NCI-H2081 treated with DMSO at 0.1 percent for 48 hours (cell line): ENCODE measurements around the gene OPHN1.

ENCODE experiments used
- DNase-seq: peaks from one replicate; lab custom pipeline; 2025; lab: John Stamatoyannopoulos, UW

Gene OPHN1, protein sequence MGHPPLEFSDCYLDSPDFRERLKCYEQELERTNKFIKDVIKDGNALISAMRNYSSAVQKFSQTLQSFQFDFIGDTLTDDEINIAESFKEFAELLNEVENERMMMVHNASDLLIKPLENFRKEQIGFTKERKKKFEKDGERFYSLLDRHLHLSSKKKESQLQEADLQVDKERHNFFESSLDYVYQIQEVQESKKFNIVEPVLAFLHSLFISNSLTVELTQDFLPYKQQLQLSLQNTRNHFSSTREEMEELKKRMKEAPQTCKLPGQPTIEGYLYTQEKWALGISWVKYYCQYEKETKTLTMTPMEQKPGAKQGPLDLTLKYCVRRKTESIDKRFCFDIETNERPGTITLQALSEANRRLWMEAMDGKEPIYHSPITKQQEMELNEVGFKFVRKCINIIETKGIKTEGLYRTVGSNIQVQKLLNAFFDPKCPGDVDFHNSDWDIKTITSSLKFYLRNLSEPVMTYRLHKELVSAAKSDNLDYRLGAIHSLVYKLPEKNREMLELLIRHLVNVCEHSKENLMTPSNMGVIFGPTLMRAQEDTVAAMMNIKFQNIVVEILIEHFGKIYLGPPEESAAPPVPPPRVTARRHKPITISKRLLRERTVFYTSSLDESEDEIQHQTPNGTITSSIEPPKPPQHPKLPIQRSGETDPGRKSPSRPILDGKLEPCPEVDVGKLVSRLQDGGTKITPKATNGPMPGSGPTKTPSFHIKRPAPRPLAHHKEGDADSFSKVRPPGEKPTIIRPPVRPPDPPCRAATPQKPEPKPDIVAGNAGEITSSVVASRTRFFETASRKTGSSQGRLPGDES

DNA sequence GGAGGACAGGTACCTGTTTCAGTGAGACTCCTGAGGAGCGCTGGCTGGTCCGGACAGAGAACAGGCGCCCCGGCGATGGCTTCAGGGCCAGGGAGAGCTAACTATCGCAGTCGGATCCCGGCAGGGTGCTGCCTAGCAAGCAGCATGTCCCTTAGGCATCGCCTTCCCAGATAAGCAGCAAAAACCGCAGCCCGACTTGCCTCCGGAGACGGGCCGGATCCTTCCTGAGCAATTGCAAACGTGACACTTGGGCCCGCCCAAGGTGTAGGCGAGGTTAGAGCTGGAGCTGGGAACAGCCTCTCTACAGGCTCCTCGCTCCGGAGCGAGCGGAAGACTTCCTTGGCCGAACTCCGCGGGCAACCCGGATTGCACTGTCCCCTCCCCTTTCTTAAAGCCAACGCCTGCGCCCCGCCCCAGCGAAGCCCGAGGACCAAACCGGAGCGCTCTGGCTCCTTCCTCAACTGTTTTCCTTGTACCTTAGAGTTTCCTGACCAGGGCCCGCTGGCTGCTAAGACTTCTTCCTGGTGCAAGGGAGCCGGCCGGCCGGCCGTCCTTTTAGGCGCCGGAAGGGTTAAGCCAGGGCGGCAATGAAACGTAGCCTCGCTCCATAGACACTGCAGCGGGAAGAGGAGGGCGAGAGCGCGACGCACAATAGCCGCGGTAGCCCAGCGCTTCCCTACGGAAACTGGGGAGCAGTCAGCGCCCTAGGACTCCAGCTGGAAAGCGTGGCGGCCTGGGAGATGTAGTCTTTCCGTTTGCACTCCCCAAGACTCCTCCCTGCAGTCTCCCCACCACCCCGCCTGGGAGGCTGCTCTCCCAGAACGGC is at the start of gene OPHN1:
OPHN1 (minus strand) TSS at position 341 of the 826 bp plus-strand sequence. CDS start 475 bp downstream, outside the sequence.
- DNase-seq: no peak

DNA sequence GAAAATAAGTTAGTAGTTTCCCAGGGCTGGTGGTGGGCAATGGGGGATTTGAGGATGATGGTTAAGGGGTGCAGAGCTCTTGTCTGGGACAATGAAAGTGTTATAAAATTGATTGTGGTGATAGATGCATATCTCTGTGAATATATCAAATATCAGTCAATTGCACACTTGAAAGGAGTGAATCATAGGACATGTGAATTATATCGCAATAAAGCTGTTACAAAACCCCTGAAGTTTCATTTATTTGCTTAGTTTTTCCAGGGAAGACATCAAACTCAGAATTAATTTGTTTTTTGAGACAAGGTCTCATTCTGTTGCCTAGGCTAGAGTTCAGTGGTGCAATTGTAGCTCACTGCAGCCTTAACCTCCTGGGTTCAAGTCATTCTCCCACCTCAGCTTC is 47.7 kb upstream of the OPHN1 start:
- DNase-seq: no peak

DNA sequence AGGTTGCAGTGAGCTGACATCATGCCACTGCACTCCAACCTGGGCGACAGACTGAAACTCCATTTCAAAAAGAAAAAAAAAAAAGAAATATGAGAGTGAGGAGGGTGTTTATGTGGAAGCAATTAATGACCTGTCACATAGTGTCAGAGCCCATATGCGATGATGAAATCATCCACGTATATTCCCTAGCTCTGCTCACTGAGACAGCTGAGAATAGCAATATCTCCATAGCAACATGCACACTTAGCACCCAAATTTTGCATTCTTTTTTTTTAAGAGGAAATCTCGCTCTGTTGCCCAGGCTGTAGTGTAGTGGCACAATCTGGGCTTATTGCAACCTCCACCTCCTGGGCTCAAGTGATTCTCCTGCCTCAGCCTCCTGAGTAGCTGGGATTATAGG is 31.5 kb upstream of the OPHN1 start:
- DNase-seq: no peak

DNA sequence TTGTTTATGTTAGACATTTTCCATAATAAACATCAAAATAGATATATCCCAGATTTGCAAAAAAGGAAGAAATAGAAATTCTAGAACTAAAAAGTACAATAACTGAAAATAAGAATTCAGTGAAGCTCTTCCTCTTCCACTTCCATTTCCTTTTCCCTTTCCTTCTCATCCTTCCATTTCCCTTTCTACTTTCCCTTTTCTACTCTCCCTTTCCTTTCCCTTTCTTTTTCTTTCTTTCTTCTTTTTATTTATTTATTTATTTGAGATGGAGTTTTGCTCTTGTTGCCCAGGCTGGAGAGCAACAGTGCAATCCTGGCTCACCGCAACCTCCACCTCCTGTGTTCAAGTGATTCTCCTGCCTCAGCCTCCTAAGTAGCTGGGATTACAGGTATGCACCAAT is 30.6 kb upstream of the OPHN1 start:
- DNase-seq: no peak

- no peak for DNase-seq
Measured at GRCh38 chrX:68462653-68463052, 29.4 kb upstream of the OPHN1 start.

DNA sequence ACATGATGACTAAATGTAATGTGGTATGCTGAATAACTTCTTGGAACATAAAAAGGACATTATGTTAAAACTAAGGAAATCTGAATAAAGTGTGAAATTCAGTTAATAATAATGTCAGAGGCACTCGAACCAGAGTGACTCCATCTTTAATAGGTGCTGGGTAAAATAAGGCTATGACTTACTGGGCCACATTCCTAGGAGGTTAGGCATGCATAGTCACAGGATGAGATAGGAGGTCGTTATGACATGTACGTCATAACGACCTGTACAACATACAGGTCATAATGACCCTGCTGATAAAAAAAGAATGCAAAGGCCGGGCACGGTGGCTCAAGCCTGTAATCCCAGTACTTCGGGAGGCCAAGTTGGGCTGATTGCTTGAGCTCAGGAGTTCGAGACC is 28.9 kb upstream of the OPHN1 start:
- no peak for DNase-seq

DNA sequence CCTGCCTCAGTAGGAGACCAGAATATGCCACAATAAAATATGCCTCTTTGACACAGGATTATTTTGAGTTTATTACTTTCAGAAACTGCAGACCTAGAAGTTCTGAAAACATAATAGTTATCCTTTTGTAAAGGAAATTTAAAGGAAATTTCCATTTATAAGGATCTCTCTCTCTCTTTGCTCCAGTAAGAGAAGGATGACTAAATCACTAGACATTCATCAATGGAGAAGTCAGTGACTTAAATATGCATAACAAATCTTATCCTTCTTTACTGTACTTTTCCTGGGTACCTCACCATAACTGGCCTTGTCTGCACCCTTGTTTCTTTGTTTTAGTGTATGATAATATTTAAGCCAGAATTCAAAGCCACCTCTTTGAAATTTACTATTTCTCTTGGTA is 28.3 kb upstream of the OPHN1 start:
- DNase-seq: no peak

- no peak for DNase-seq
Measured at GRCh38 chrX:68461093-68461492, 27.8 kb upstream of the OPHN1 start.

GRCh38 chrX:68455151-68455510 is 21.8 kb upstream of the OPHN1 start:
- no peak for DNase-seq

- no peak for DNase-seq
Measured at GRCh38 chrX:68454476-68455150, 21.3 kb upstream of the OPHN1 start.

- DNase-seq: no peak
Measured at GRCh38 chrX:68451720-68452119, 18.4 kb upstream of the OPHN1 start.

- no peak for DNase-seq
Measured at GRCh38 chrX:68443155-68443868, 10.0 kb upstream of the OPHN1 start.

DNA sequence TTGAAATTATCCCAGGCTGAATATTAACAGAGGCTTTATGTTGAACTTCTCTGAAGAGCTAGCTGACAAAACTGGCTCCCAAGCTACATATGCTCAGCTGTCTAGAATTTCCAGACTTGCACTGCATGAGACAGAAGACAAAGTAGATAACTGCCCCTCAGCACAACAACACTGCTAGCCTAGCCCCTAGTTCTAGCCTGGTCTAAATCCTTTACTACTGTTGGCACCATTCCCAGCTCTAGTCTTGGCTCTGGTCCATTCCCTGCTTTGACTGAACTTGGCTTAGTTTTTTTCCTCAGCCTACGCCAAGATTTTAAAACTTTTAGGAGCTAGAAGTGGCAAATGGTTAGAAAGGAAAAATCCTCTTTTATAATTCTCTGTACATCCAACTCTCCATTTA is 7.6 kb upstream of the OPHN1 start:
- no peak for DNase-seq

- DNase-seq: no peak
Measured at GRCh38 chrX:68440442-68440841, 7.1 kb upstream of the OPHN1 start.

DNA sequence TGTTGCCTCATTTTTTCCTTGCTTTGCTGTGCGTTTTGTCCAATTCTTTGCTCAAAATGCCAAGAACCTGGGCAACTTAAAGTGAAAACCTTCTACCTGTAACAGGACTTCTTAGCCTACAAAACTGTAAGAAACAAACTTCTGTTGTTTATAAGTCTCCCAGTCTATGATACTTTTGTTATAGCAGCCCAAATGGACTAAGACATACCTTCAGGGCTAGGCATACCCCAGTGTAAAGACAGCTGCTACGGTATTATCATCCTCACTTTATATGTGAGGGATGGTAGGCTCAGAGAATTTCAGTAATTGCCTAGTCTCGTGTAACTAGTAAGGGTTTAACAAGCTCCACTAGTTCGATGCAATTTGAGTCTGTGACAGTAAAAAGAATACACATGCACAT is 6.0 kb upstream of the OPHN1 start:
- no peak for DNase-seq

DNA sequence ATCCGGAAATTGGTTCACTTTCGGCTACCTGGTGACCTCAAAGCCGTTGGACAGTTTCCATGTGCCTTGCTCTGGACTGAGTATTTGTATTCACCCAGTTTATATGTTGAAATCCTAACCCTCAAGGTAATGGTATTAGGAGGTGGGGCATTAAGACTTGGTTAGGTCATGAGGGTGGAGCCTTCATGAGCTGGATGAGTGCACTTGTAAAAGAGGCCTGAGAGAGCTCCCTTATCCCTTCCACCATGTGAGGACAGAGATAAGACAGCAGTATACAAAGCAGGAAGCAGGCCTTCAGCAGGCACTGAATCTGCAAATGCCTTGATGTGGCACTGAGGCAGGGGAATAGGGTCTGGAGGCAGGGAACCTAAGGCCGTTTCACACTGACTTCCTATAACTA is 5.3 kb upstream of the OPHN1 start:
- DNase-seq: no peak

- DNase-seq: no peak
Measured at GRCh38 chrX:68433981-68434299, 645 bp upstream of the OPHN1 start.

- no peak for DNase-seq
Measured at GRCh38 chrX:68432648-68433047, 647 bp downstream of the OPHN1 start.

GRCh38 chrX:68431836-68432235 is 1.5 kb downstream of the OPHN1 start:
- no peak for DNase-seq

- DNase-seq: no peak
Measured at GRCh38 chrX:68429216-68429615, 4.1 kb downstream of the OPHN1 start.

GRCh38 chrX:68428431-68428830 is 4.9 kb downstream of the OPHN1 start:
- no peak for DNase-seq

GRCh38 chrX:68424719-68425118 is 8.6 kb downstream of the OPHN1 start:
- DNase-seq: no peak
